A673 (cell line): Measurements from ENCODE around the gene KCP.

Source experiments
- EZH2 ChIP-seq: fragments of 200-600 bp; sonication (generic); IDR thresholded peaks from 2 replicates; pipeline ENCODE4 v1.6.1; 2017; ENCODE audit warnings: borderline replicate concordance, low read depth, mild to moderate bottlenecking, mixed read lengths, antibody characterized with exemption, low read length; ENCODE audit not compliant: poor library complexity, severe bottlenecking
- TF ChIP-seq, protein P1 (sequence below): fragments of 300-800, 200-600 bp; sonication (generic); conservative IDR thresholded peaks from 2 replicates; pipeline ENCODE4 v1.5.1; 2017; ENCODE audit warnings: low read depth, mild to moderate bottlenecking, antibody characterized with exemption, low read length, moderate library complexity, mixed read lengths

DNA sequence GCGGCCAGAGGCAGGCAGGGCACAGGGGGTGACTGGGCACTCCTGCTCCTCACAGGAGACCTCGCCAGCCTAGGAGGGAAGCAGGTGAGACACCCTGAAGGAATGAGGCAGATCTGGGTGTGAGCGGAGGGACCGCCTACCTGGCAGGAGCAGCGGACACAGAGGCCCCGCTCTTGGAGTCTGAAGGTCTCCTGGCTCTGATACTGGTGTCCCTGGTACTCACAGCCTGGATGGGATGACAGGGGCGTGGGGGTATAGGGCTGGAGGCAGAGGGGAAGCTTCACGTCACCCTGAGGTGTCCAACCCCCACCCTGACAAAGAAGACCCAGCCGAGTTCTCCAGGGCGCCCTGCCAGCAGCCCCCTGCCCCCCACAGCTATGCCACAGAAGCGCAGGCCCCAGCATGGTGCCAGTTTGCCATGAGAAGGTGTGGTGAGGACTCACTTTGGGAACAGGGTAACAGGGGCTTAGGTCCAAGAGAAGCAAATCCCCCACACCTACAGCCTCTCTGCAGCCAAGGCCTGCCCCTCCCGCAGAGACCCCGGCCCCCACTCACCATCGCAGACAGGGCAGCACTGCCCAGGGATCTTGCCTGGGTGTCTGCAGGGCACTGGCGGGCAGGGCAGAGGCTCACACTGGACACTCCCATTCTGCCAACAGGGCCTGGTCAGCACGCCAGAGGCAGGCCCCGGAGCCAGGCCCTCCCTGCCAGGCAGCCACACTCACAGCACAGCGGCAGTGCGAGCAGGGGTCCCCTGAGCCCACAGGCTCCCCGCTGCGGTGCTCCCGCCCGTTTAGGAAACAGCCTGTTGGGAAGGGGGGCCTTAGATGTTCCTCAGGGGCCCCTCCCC lies 17.0 kb downstream of the KCP start:
- TF ChIP-seq, protein P1, sequence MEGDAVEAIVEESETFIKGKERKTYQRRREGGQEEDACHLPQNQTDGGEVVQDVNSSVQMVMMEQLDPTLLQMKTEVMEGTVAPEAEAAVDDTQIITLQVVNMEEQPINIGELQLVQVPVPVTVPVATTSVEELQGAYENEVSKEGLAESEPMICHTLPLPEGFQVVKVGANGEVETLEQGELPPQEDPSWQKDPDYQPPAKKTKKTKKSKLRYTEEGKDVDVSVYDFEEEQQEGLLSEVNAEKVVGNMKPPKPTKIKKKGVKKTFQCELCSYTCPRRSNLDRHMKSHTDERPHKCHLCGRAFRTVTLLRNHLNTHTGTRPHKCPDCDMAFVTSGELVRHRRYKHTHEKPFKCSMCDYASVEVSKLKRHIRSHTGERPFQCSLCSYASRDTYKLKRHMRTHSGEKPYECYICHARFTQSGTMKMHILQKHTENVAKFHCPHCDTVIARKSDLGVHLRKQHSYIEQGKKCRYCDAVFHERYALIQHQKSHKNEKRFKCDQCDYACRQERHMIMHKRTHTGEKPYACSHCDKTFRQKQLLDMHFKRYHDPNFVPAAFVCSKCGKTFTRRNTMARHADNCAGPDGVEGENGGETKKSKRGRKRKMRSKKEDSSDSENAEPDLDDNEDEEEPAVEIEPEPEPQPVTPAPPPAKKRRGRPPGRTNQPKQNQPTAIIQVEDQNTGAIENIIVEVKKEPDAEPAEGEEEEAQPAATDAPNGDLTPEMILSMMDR: no peak
- no peak for TF ChIP-seq EZH2
